Keratinocyte (primary cell): ENCODE data around the gene TSPAN17.

Experiments
- EZH2 ChIP-seq: IDR thresholded peaks from one replicate; pipeline ENCODE4 v1.6.1; 2012; ENCODE audit warnings: inconsistent platforms, mild to moderate bottlenecking, low read length, moderate library complexity
- TF ChIP-seq, protein P1 (sequence below), 3 experiments: IDR thresholded peaks in 1 of 3; conservative IDR thresholded peaks in 1 of 3; optimal IDR thresholded peaks in 1 of 3; 2 replicates in 2 of 3; 3 replicates in 1 of 3; pipeline versions ENCODE3 to v1.5.1; 2011; ENCODE audit warnings: low read length in 3 of 3, mild to moderate bottlenecking in 3 of 3, moderate library complexity in 2 of 3, control low read depth in 1 of 3, inconsistent platforms in 1 of 3; ENCODE audit not compliant: insufficient read depth in 2 of 3; ENCODE audit errors: extremely low read depth in 1 of 3

DNA sequence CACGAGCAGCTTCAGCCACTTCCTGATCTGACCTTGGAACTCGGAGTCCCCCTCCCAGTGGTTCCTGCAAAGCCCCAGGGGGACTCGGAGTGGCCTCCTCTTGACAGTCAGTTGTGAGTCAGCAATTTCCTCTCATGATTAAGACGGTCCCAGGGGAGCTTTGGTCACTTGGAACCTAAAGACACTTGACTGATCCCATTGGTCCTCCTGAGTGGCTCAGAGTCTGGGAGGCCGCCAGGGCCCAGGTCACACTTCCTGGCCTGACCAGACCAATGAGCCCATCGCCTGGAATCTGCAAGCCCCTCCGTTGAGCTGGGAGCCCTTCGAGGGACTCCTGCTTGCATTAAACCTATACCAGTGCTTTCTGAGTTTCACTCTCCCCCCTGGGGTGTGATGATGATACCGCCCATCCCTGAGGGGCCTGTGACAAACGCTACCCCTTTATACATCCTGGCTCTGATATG lies 29.1 kb downstream of the TSPAN17 start:
- TF ChIP-seq, protein P1, sequence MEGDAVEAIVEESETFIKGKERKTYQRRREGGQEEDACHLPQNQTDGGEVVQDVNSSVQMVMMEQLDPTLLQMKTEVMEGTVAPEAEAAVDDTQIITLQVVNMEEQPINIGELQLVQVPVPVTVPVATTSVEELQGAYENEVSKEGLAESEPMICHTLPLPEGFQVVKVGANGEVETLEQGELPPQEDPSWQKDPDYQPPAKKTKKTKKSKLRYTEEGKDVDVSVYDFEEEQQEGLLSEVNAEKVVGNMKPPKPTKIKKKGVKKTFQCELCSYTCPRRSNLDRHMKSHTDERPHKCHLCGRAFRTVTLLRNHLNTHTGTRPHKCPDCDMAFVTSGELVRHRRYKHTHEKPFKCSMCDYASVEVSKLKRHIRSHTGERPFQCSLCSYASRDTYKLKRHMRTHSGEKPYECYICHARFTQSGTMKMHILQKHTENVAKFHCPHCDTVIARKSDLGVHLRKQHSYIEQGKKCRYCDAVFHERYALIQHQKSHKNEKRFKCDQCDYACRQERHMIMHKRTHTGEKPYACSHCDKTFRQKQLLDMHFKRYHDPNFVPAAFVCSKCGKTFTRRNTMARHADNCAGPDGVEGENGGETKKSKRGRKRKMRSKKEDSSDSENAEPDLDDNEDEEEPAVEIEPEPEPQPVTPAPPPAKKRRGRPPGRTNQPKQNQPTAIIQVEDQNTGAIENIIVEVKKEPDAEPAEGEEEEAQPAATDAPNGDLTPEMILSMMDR (optimal IDR thresholded peaks at IDR 0.05 in 1 of 3, IDR thresholded peaks at IDR 0.05 in 1 of 3, conservative IDR thresholded peaks at IDR 0.05 in 1 of 3; ENCODE audit: extremely low read depth in 1 of 3, insufficient read depth in 2 of 3, low read length in 3 of 3): no peak
- no peak for TF ChIP-seq EZH2
